Central memory CD8-positive, alpha-beta T cell (primary cell): Measurements from ENCODE around the gene PBXIP1.
A peak's percentile ranks its signal among the peaks of the same experiment; 100 is the strongest.
"Not testable (repeated sequence)": the region's sequence is repeated elsewhere in the genome, so short reads cannot be mapped to it uniquely, and the experiment has no call there.

ENCODE experiments used
- ATAC-seq: fragments of 150-1000 bp; cut with Tn5 transposase; replicated peaks from 2 replicates; pipeline ENCODE4 v1.10.0; 2022; ENCODE audit warnings: mild to moderate bottlenecking, moderate FRiP score, moderate number of reproducible peaks; ENCODE audit not compliant: poor library complexity, severe bottlenecking; ENCODE audit errors: extremely low read depth
- DNase-seq, 2 donors: peaks; one replicate each; pipeline ENCODE4 v3.0.0; 2021; ENCODE audit warnings: low spot score in 2 of 2
- H3K27ac Mint-ChIP-seq: one replicate; pipeline ENCODE4 v1.8.0; 2022; ENCODE audit warnings: low read depth, mild to moderate bottlenecking, moderate library complexity, mixed read lengths
- H3K27me3 Mint-ChIP-seq: one replicate; pipeline ENCODE4 v1.8.0; 2022; ENCODE audit warnings: mixed read lengths
- H3K36me3 Mint-ChIP-seq: one replicate; pipeline ENCODE4 v1.8.0; 2022; ENCODE audit warnings: mild to moderate bottlenecking, moderate library complexity, mixed read lengths; ENCODE audit not compliant: insufficient read depth
- H3K4me1 Mint-ChIP-seq: one replicate; pipeline ENCODE4 v1.8.0; 2022; ENCODE audit warnings: mixed read lengths
- H3K4me3 Mint-ChIP-seq: one replicate; pipeline ENCODE4 v1.8.0; 2022; ENCODE audit warnings: mild to moderate bottlenecking, moderate library complexity, mixed read lengths
- H3K9me3 Mint-ChIP-seq: one replicate; pipeline ENCODE4 v1.8.0; 2022; ENCODE audit warnings: mixed read lengths

Gene PBXIP1

DNA sequence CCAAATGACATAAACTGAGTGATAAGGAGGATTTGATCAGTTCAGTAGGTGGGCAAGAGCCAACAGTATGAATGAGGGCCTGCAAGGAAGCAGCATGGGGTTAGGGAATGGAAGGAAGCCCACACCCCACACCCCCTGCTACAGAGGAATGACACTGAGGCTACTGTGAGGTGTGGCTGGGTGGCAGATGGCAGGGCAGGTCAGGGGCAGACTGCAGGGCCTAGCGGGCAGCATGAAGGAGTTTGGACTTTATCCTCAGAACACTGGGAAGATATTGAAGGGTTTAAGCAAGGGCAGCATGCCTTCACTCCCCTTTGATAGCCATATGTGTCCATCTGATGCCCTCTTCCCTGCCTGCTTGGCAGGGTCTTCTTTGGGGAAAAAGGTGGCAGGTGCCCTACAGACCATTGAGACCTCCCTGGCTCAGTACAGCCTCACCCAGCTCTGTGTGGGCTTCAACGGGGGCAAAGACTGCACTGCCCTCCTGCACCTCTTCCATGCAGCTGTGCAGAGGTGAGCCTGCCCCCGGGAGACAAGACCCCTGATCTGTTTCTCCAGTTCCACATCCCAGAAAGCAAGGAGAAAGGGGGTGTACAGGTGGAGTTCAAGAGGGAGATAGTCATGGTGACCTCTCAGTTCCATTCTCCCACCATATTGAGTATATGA is 33.4 kb upstream of the PBXIP1 start:
- no peak overlapping the region for H3K4me3 Mint-ChIP-seq
- DNase-seq (no peak), ATAC-seq (no peak)
- peaks cover 14% of the 10 kb centered on the region for H3K4me1 Mint-ChIP-seq
- H3K9me3 Mint-ChIP-seq: no peaks in the 10 kb centered on the region
- no peak overlapping the region for H3K27ac Mint-ChIP-seq
- no peaks in the 10 kb centered on the region for H3K27me3 Mint-ChIP-seq
- H3K36me3 Mint-ChIP-seq: peaks cover 33% of the 10 kb centered on the region

DNA sequence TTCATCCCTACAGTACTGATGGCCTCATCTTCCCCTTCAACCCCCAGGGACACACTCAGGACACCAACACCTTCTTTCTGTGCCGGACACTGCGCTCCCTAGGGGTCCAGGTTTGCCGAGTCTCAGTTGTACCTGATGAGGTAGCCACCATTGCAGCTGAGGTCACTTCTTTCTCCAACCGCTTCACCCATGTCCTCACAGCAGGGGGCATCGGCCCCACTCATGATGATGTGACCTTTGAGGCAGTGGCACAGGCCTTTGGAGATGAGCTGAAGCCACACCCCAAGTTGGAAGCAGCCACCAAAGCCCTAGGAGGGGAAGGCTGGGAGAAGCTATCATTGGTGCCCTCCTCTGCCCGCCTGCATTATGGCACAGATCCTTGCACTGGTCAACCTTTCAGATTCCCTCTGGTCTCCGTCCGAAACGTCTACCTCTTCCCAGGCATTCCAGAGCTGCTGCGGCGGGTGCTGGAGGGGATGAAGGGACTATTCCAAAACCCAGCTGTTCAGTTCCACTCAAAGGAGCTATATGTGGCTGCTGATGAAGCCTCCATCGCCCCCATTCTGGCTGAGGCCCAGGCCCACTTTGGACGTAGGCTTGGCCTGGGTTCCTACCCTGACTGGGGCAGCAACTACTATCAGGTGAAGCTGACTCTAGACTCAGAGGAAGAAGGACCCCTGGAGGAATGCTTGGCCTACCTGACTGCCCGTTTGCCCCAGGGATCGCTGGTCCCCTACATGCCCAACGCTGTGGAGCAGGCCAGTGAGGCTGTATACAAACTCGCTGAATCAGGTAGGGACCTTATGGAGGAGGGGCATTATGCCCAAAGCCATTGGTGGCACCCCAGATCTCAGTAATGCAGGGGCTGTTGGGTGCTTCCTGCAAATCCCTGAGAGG is 32.4 kb upstream of the PBXIP1 start:
- Mint-ChIP-seq H3K9me3 (no peaks in the 10 kb centered on the region), H3K27ac (no peak overlapping the region)
- ATAC-seq: no peak

DNA sequence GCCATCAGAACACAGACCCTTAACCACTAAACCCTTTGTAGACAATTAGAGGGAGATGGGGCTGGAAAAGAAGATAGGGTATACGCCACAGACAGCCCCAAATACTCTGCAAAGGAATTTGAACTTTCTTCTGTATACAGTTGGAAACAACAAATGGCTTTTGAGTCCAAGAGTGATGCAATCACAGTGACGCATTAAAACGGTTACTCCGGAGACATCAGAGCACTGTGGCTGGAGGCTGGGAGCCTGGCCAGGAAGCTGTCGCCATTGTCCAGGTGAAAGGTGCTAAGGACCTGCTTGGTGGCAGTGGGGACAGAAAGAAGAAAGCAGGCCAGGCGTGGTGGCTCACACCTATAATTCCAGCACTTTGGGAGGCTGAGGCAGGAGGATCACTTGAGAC is 31.4 kb upstream of the PBXIP1 start:
- H3K27ac Mint-ChIP-seq: no peak overlapping the region
- H3K9me3 Mint-ChIP-seq: no peaks in the 10 kb centered on the region
- no peak overlapping the region for H3K4me3 Mint-ChIP-seq
- no peaks in the 10 kb centered on the region for H3K27me3 Mint-ChIP-seq
- peaks cover 14% of the 10 kb centered on the region for H3K4me1 Mint-ChIP-seq
- DNase-seq (no peak), ATAC-seq (no peak)
- peaks cover 32% of the 10 kb centered on the region for H3K36me3 Mint-ChIP-seq

More for the DNA sequence above, 32.4 kb upstream of the PBXIP1 start:
- Mint-ChIP-seq H3K4me1 (peaks cover 14% of the 10 kb centered on the region), H3K4me3 (no peak overlapping the region), H3K36me3 (peaks cover 32% of the 10 kb centered on the region), H3K27me3 (no peaks in the 10 kb centered on the region)
- no peak for DNase-seq

GRCh38 chr1:154986736-154987135 is 30.8 kb upstream of the PBXIP1 start:
- Mint-ChIP-seq H3K36me3 (peaks cover 32% of the 10 kb centered on the region), H3K4me1 (peaks cover 14% of the 10 kb centered on the region)
- ATAC-seq, DNase-seq, H3K9me3 Mint-ChIP-seq, H3K27ac Mint-ChIP-seq, H3K27me3 Mint-ChIP-seq, H3K4me3 Mint-ChIP-seq: not testable (repeated sequence)

DNA sequence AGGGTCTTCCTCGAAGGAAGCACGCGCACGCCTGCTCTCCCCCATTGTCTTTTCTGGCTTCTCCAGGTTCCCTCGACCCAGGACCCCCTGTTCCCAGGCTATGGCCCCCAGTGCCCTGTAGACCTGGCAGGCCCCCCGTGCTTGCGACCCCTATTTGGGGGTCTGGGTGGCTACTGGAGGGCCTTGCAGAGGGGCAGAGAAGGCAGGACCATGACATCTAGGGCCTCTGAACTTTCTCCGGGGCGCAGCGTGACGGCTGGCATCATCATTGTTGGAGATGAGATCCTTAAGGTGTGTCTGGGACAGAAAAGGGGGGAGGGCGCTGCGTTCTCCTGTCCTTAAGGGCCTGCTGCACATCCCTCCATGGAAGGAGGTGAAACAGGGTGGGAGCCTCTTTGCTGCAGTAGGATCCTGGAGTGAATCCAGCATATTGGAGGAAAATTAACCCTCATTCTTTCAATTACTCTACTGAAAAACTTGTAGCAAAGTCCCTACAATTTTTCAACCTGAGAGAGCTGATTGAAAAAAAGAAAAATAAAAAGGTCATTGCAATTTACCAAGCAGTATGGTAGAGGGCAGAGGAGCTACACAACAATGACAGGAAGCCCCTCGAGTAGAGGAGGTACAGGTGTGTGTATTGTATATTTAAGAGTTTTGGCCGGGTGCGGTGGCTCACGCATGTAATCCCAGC is 28.0 kb upstream of the PBXIP1 start:
- Mint-ChIP-seq H3K4me1 (peaks cover 2% of the 10 kb centered on the region), H3K36me3 (peaks cover 22% of the 10 kb centered on the region), H3K27me3 (no peaks in the 10 kb centered on the region), H3K4me3 (no peak overlapping the region), H3K9me3 (no peaks in the 10 kb centered on the region), H3K27ac (no peak overlapping the region)
- ATAC-seq (no peak), DNase-seq (no peak)

DNA sequence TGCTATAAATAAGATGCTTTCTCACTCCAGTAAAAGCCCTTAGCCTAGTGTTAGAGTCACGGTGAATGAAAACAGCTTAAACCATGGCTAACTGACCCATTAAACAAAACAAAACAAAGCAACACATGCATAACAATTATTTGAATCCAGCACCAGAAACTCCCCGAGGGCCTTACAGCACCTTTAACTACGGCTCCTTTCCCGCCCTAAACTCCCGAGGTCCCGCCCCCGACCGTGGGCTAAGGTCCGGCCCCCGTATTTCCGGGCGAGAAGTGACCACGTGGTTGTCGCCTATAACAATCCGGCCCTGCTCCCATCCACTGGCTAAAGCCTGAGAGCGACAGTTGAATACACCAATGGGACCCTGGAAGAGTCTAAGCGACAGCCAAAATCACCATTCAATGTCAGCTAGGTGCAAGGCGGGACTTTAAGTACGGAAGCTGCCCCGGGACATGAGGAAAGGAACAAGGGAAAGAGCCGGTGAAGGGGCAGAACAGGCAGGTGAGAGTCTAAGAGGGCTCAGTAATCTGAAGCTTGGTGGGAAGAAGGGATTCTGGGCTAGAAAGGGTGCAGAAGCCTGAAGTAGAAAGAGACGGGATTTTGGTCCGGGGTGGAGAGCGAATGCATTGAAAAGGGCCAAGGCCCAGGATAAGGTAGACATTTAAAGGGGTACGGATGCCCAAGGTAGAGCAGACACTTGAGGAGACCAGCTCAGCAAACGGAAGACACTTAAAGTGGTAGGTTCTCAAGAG is 27.2 kb upstream of the PBXIP1 start, which contains the start of gene FLAD1:
FLAD1 (plus strand) TSS at position 448 of the 752 bp plus-strand sequence. CDS start 351 bp downstream, outside the sequence.
- no peaks in the 10 kb centered on the region for H3K27me3 Mint-ChIP-seq
- no peaks in the 10 kb centered on the region for H3K4me1 Mint-ChIP-seq
- H3K9me3 Mint-ChIP-seq: no peaks in the 10 kb centered on the region
- ATAC-seq: peak; percentile 100
- peak; percentile 80 to 94 for DNase-seq
- H3K36me3 Mint-ChIP-seq: peaks cover 16% of the 10 kb centered on the region
- H3K27ac Mint-ChIP-seq: no peak within 1 kb of the TSS
- no peak within 1 kb of the TSS for H3K4me3 Mint-ChIP-seq

GRCh38 chr1:154982341-154982740 is 26.4 kb upstream of the PBXIP1 start:
- Mint-ChIP-seq H3K4me1 (no peaks in the 10 kb centered on the region), H3K27me3 (no peaks in the 10 kb centered on the region), H3K27ac (no peak overlapping the region), H3K9me3 (no peaks in the 10 kb centered on the region), H3K4me3 (no peak overlapping the region), H3K36me3 (peaks cover 10% of the 10 kb centered on the region)
- DNase-seq: no peak
- no peak for ATAC-seq

DNA sequence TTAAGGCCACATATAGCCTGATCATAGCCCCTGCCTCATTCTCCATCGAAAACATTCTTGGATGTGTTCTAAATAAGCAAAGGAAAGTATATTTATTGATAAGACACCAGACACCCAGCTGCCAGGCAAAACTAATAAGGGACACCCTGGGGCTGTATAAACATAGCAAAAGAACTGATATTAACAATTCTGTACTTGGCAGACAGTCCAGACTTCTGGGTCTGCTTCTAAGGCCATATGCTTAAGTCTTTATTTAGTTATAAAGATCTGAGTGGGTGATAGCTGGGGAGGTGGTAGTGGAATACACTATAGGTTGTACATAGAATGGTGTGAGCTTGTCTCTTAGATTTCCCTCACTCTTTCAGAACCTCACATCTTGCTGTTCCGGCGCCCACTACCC is 22.5 kb upstream of the PBXIP1 start:
- Mint-ChIP-seq H3K27me3 (no peaks in the 10 kb centered on the region), H3K4me1 (no peaks in the 10 kb centered on the region), H3K36me3 (no peaks in the 10 kb centered on the region), H3K27ac (no peak overlapping the region), H3K4me3 (no peak overlapping the region), H3K9me3 (no peaks in the 10 kb centered on the region)
- ATAC-seq (no peak), DNase-seq (no peak)

DNA sequence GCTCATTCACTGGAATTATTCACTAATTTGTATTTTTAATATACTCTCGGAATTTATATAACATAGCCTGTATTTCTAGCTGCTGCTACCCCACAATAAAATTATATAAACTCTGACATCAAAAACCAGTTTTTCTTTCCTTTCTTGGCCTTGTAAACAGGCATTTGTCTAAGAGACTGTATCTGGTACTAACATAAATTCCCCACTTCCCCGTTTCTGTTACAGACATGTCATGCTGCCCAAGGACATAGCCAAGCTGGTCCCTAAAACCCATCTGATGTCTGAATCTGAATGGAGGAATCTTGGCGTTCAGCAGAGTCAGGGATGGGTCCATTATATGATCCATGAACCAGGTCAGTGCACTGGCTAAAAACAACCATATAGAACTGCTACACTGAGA is 21.9 kb upstream of the PBXIP1 start:
- not testable (repeated sequence) for H3K27me3 Mint-ChIP-seq, H3K27ac Mint-ChIP-seq, H3K9me3 Mint-ChIP-seq, DNase-seq, H3K4me1 Mint-ChIP-seq, H3K4me3 Mint-ChIP-seq, ATAC-seq, H3K36me3 Mint-ChIP-seq

GRCh38 chr1:154975409-154976059 is 19.6 kb upstream of the PBXIP1 start:
- H3K36me3 Mint-ChIP-seq: peaks cover 2% of the 10 kb centered on the region

DNA sequence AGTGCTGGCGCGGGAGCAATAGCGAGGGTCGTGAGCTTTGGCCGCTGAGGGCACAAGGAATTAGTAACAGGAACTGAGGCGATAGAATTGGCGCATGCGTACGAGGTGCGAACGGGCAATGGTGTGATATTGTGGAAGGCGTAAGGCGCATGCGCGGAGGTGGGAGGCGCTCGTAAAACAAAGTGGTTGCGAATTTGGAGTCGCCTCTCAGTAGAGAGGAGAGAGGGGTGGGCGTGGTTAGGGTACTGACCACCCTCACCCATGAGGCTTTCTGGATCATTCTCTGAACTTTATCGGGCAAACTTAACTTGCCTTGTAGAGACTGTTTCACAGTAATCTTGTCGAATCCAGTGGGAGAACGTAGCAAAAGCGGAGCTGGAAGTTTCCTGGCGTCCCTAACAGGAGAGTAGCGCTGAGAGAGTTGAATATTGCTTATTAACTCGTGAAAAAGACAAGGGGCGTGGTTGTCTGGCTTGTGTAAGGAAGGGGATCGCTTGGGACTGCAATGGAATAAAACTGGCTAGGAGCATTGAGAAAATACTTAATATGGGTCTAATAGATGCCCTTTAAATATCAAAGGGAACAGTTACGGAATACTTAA is 19.0 kb upstream of the PBXIP1 start:
- Mint-ChIP-seq H3K4me1 (peaks cover 24% of the 10 kb centered on the region), H3K27ac (no peak overlapping the region), H3K9me3 (no peaks in the 10 kb centered on the region), H3K36me3 (peaks cover 2% of the 10 kb centered on the region), H3K4me3 (no peak overlapping the region), H3K27me3 (no peaks in the 10 kb centered on the region)
- DNase-seq (peak in 1 of 2 donors; percentile 92), ATAC-seq (peak; percentile 49)

More at GRCh38 chr1:154975409-154976059, 19.6 kb upstream of the PBXIP1 start:
- Mint-ChIP-seq H3K9me3 (no peaks in the 10 kb centered on the region), H3K27me3 (no peaks in the 10 kb centered on the region), H3K4me3 (no peak overlapping the region), H3K4me1 (peaks cover 24% of the 10 kb centered on the region), H3K27ac (no peak overlapping the region)
- no peak for ATAC-seq
- no peak for DNase-seq
